ENCODE data around the gene C1QTNF4. TPM values are rescaled to one million over a fixed set of nuclear protein-coding genes. Genes with fewer than 3 reads are reported as not detected.

C1QTNF4 gene
- total RNA-seq, 1 donor from 2014 or later = not detected

DNA sequence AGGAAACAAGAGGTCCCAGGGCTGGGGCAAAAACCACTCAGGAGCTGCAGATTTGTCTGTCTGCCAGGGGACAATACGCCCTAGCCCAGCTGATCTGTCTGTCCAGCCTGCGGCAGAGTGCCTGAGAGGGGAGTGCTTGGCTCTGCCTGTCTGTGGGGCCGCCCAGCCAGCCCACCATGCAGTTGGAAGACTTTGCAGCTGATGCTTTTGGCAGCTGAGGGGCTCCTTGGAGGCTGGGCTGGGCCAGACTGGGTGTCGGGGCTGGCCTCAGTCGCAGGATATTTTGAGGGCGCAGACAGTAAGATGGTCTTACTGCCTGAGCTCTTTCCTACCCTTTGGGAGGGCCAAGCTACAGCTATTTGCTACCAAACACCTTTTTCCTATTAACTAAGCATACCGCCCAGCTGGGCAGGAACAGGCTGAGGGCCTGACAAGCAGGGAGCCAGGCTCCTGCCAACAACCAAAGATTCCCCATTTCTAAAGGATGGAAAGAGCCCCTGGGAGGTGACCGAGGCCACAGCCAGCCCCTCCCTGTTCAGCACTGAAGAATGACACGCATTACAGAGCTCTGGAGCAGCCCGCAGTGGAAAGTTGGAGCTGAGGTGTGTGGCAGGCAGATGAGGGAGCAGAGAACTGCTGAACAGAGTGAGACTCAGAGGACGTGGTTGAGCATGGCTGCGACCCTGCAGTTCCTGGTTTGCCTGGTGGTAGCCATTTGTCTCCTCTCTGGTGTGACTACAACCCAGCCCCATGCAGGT, 7.9 kb downstream of the C1QTNF4 start, which contains the start of gene FAM180B:
Gene FAM180B, plus strand, starts transcription at position 581 of the 758 bp plus-strand sequence. Its CDS starts 91 bp downstream, at position 672.
- Mint-ChIP-seq H3K36me3 (ENCODE audit: low read depth) (peaks cover 39% of the 10 kb centered on the region), H3K4me3 (no peak within 1 kb of the TSS), H3K27me3 (no peaks in the 10 kb centered on the region), H3K27ac (no peak within 1 kb of the TSS), H3K4me1 (no peaks in the 10 kb centered on the region), H3K9me3 (no peaks in the 10 kb centered on the region)
- DNase-seq (no peak), ATAC-seq (ENCODE audit: low read depth) (no peak)
- POLR2A ChIA-PET = interaction anchor here (0.5 kb wide), 1 partner anchor 610 kb away, joined by 4 read pairs; no protein-coding TSS in a partner anchor
- TF ChIP-seq, protein P1, sequence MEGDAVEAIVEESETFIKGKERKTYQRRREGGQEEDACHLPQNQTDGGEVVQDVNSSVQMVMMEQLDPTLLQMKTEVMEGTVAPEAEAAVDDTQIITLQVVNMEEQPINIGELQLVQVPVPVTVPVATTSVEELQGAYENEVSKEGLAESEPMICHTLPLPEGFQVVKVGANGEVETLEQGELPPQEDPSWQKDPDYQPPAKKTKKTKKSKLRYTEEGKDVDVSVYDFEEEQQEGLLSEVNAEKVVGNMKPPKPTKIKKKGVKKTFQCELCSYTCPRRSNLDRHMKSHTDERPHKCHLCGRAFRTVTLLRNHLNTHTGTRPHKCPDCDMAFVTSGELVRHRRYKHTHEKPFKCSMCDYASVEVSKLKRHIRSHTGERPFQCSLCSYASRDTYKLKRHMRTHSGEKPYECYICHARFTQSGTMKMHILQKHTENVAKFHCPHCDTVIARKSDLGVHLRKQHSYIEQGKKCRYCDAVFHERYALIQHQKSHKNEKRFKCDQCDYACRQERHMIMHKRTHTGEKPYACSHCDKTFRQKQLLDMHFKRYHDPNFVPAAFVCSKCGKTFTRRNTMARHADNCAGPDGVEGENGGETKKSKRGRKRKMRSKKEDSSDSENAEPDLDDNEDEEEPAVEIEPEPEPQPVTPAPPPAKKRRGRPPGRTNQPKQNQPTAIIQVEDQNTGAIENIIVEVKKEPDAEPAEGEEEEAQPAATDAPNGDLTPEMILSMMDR (IDR thresholded peaks at IDR 0.05) = no peak
- intact Hi-C loops (cut with micrococcal nuclease) = no loop called here
- CTCF ChIA-PET = no interaction called here

DNA sequence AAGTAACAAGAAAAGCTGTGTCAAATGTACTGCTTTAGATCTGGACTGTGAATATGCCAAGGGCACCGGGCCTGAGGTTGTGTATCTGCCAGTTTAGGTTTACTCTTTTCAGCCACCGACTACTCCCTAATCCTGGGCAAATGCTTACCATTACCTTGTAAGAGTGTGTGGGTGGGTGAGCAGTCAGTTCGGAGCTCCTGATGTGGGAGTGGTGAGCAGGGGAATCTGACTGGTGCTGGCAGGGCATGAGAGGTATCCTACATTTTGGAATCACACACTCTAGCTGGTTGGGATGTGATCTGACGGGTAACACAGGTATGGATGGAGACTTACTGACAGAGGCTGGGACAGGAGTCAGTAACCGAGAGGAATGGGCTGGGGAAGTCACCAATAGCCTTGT, 10.4 kb downstream of the C1QTNF4 start:
- POLR2A ChIA-PET = interaction anchor here (1.4 kb wide), 1 partner anchor 114 kb away, joined by 10 read pairs; no protein-coding TSS in a partner anchor
- no peak for ATAC-seq (ENCODE audit: low read depth)
- Mint-ChIP-seq H3K36me3 (ENCODE audit: low read depth) (peaks cover 51% of the 10 kb centered on the region), H3K4me1 (peaks cover 17% of the 10 kb centered on the region), H3K27me3 (no peaks in the 10 kb centered on the region), H3K4me3 (no peak overlapping the region), H3K27ac (no peak overlapping the region), H3K9me3 (no peaks in the 10 kb centered on the region)
- no peak for DNase-seq
- TF ChIP-seq, protein P1 (IDR thresholded peaks at IDR 0.05) = no peak
- intact Hi-C loops (cut with micrococcal nuclease) = no loop called here
- CTCF ChIA-PET = no interaction called here

DNA sequence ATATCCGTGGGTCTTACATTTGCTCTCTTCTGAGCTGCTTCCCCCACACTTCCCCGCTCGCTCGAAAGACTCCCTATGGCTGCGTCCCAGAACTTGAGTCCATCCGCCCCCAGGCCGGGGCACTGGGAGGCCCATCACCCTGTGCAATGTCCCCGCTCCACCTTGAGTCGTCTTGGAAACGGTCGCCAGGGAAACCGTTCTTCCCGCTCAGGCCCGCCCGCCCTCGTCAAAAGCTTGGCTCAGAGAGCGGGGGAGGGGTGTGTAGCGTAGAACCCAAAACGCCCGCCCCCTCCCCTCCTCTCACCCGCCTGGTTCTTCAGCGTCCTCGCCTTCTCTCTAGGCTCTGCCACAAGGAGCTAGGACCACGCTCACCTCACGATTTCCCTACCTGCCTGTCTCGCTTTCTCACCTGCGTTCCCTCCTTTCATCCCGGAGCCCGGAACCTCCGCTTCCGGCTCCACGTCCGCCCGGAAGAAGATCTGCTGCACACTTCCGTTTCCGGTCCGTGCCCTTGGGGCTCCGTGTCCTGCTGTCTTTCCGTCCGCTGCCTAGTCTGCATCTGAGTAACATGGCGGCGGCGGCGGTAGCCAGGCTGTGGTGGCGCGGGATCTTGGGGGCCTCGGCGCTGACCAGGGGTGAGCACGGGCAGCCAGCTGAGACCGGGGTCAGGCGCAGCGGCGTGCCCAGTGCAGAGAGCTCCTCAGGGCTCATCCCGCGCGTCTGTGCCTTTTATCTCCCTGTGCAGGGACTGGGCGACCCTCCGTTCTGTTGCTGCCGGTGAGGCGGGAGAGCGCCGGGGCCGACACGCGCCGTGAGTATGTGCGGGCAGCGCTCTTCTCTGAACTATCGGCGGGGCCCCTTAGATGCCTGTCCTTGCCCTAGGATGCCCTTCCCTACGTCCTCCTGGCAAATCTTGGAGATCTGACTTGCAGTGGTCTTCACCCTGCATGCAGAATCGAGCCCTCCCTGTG, 15.4 kb downstream of the C1QTNF4 start, which contains the start of the genes KBTBD4 and NDUFS3:
Gene KBTBD4, minus strand, starts transcription at position 447 of the 971 bp plus-strand sequence. Its CDS starts 19 bp downstream, at position 428.
Gene NDUFS3, plus strand, starts transcription at position 551 of the 971 bp plus-strand sequence. Its CDS starts 18 bp downstream, at position 569.
- ATAC-seq (ENCODE audit: low read depth) (peak; percentile 93), DNase-seq (peak; percentile 90)
- POLR2A ChIA-PET = interaction anchor here (0.6 to 5.6 kb wide), 14 partner anchors 9 to 363 kb away, joined by 3 to 56 read pairs (median 5); partner anchors contain the start of genes ACP2, AGBL2, CELF1 and PTPMT1
- CTCF ChIA-PET = no interaction called here
- no peaks in the 10 kb centered on the region for H3K27me3 Mint-ChIP-seq
- H3K36me3 Mint-ChIP-seq (ENCODE audit: low read depth) = peaks cover 68% of the 10 kb centered on the region
- TF ChIP-seq, protein P1 (IDR thresholded peaks at IDR 0.05) = no peak
- intact Hi-C loops (cut with micrococcal nuclease) = loop anchor here (1.0 to 2.0 kb wide), 8 partner anchors 14 to 532 kb away; partner anchors contain the start of genes AGBL2, CELF1, FNBP4 and MTCH2
- H3K4me1 Mint-ChIP-seq = peaks cover 38% of the 10 kb centered on the region
- H3K27ac Mint-ChIP-seq = peak within 1 kb of the TSS; percentile 97
- peak within 1 kb of the TSS; percentile 99 for H3K4me3 Mint-ChIP-seq
- H3K9me3 Mint-ChIP-seq = no peaks in the 10 kb centered on the region

DNA sequence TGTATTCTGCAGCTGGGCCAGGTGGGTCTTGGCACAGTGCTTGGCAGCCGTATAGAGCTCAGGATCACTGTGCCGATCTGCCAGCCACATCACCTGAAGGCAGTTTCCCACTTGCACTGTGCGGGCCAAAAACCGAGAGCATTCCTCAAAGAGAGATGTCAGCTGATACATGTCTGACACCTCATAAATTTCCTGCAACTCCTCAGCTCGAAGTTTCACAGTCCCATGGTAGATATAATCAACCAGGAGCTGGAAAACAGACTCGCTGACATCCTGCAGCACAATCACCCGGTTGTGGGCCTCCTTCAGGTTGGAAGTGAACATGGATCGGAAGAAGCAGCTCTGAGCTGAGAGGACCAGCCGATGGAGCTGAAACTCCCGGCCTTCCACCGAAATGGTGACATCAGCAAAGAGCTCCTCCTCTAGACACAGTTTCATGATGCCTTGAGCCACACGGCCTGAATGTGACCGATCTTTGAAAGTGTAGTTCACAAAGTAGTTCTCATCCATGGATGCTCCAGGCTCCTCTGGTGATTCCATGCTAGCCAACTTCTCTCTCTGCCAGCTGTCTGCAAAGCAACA, 16.7 kb downstream of the C1QTNF4 start:
- H3K36me3 Mint-ChIP-seq (ENCODE audit: low read depth) = peaks cover 68% of the 10 kb centered on the region
- TF ChIP-seq, protein P1 (IDR thresholded peaks at IDR 0.05) = no peak
- H3K4me1 Mint-ChIP-seq = peaks cover 38% of the 10 kb centered on the region
- POLR2A ChIA-PET = interaction anchor here (0.5 to 5.6 kb wide), 10 partner anchors 12 to 362 kb away, joined by 3 to 56 read pairs (median 6); partner anchors contain the start of genes ACP2, AGBL2, CELF1 and PTPMT1
- CTCF ChIA-PET = no interaction called here
- no peak overlapping the region for H3K27ac Mint-ChIP-seq
- DNase-seq (no peak), ATAC-seq (ENCODE audit: low read depth) (no peak)
- intact Hi-C loops (cut with micrococcal nuclease) = loop anchor here (2.0 kb wide), 3 partner anchors 65 to 533 kb away; partner anchors contain the start of genes FNBP4 and MTCH2
- H3K4me3 Mint-ChIP-seq = peak overlapping the region; percentile 99
- H3K9me3 Mint-ChIP-seq = no peaks in the 10 kb centered on the region
- no peaks in the 10 kb centered on the region for H3K27me3 Mint-ChIP-seq

All from activated B cell treated with CpG ODN at 0.5 μM for 24 hours (primary cell).